H1 (cell line): Measurements from ENCODE around the gene ELMO1. TPM values are rescaled to one million over a fixed set of nuclear protein-coding genes. Genes with fewer than 3 reads are reported as not detected.

ENCODE experiments used
- CTCF ChIA-PET: fragments of 300-600 bp; sonication (Branson Sonifier 250); formaldehyde crosslinking; loops from one replicate; lab custom pipeline; 2021; ENCODE audit not compliant: partially characterized antibody; lab: Charles Lee
- POLR2A ChIA-PET: fragments of 300-600 bp; sonication (Branson Sonifier 250); formaldehyde crosslinking; loops from one replicate; lab custom pipeline; 2021; ENCODE audit warnings: inconsistent platforms; ENCODE audit not compliant: partially characterized antibody; lab: Charles Lee
- DNase-seq, 2 experiments: peaks; one replicate each; pipeline versions ENCODE4 v3.0.0 to v3.0.0-alpha.2; 2010 to 2022; ENCODE audit warnings: low spot score in 2 of 2, low read depth in 1 of 2, mixed read lengths in 1 of 2
- FAIRE-seq: peaks from 2 replicates; lab custom pipeline; 2011; peaks lifted over from hg19 to GRCh38; lab: Jason Lieb, UNC
- H2AFZ ChIP-seq: 2 replicates; pipeline ENCODE4 v1.8.1; 2012; ENCODE audit warnings: low read length, inconsistent platforms
- H2AK5ac ChIP-seq: 2 replicates; pipeline ENCODE4 v1.6.1; 2013; ENCODE audit warnings: low read depth, low read length
- H2BK120ac ChIP-seq: replicated peaks from 2 replicates; pipeline ENCODE3; 2013; ENCODE audit warnings: low read depth, low read length, inconsistent platforms
- H2BK12ac ChIP-seq: 2 replicates; pipeline ENCODE4 v1.6.1; 2013; ENCODE audit warnings: low read depth, low read length
- H2BK15ac ChIP-seq: 2 replicates; pipeline ENCODE4 v1.6.1; 2013; ENCODE audit warnings: low read length
- H2BK20ac ChIP-seq: 2 replicates; pipeline ENCODE4 v1.6.1; 2013; ENCODE audit warnings: low read length
- H2BK5ac ChIP-seq: 2 replicates; pipeline ENCODE4 v1.6.1; 2013; ENCODE audit warnings: low read depth, low read length
- H3K14ac ChIP-seq: 2 replicates; pipeline ENCODE4 v1.6.1; 2013; ENCODE audit warnings: inconsistent platforms; ENCODE audit not compliant: insufficient read length
- H3K18ac ChIP-seq: 2 replicates; pipeline ENCODE4 v1.6.1; 2013; ENCODE audit warnings: low read length; ENCODE audit errors: extremely low read depth
- H3K23ac ChIP-seq: 2 replicates; pipeline ENCODE4 v1.6.1; 2013; ENCODE audit warnings: inconsistent platforms; ENCODE audit not compliant: insufficient read length
- H3K23me2 ChIP-seq: 2 replicates; pipeline ENCODE4 v1.6.1; 2013; ENCODE audit warnings: low read depth, low read length
- H3K27ac ChIP-seq: 2 replicates; pipeline ENCODE4 v1.6.1; 2011; ENCODE audit warnings: low read depth, low read length, inconsistent platforms
- H3K27me3 ChIP-seq, 4 experiments: replicated peaks in 1 of 4; 1 replicate in 1 of 4; 2 replicates in 3 of 4; pipeline versions ENCODE4 v1.6.1 to v1.8.1; 2011 to 2013; ENCODE audit warnings: low read length in 3 of 4, mild to moderate bottlenecking in 3 of 4, inconsistent platforms in 2 of 4, mixed read lengths in 2 of 4, moderate library complexity in 1 of 4; ENCODE audit not compliant: control insufficient read depth in 3 of 4, insufficient read depth in 3 of 4; ENCODE audit errors: extremely low read depth in 1 of 4
- H3K36me3 ChIP-seq, 4 experiments: 2 replicates each; pipeline versions ENCODE4 v1.6.1 to v1.8.1; 2011 to 2013; ENCODE audit warnings: mild to moderate bottlenecking in 4 of 4, low read length in 3 of 4, moderate library complexity in 2 of 4, control low read depth in 1 of 4, inconsistent platforms in 1 of 4; ENCODE audit not compliant: insufficient read depth in 4 of 4, control insufficient read depth in 2 of 4
- H3K4ac ChIP-seq: replicated peaks from 2 replicates; pipeline ENCODE3; 2013; ENCODE audit warnings: low read length, low read depth, mixed read lengths, inconsistent platforms; ENCODE audit not compliant: insufficient read length
- H3K4me1 ChIP-seq, 4 experiments: replicated peaks in 1 of 4; 1 replicate in 1 of 4; 2 replicates in 3 of 4; pipeline versions ENCODE4 v1.6.1 to v1.8.1; 2011 to 2013; ENCODE audit warnings: low read length in 3 of 4, inconsistent platforms in 2 of 4, mixed read lengths in 1 of 4; ENCODE audit not compliant: insufficient read depth in 4 of 4, control insufficient read depth in 3 of 4
- H3K4me2 ChIP-seq, 2 experiments: 2 replicates each; pipeline versions ENCODE4 v1.6.1 to v1.8.1; 2011 to 2013; ENCODE audit warnings: low read depth in 2 of 2, low read length in 2 of 2, control low read depth in 1 of 2, inconsistent platforms in 1 of 2, mild to moderate bottlenecking in 1 of 2; ENCODE audit not compliant: insufficient read depth in 1 of 2
- H3K4me3 ChIP-seq, 4 experiments: fragments of 200-600, 300-600 bp in 1 of 4; sonication (generic), shearing (Covaris generic), sonication (Bioruptor Twin) in 1 of 4; 2 replicates each; pipeline versions ENCODE4 v1.5.1 to v1.8.1; 2011 to 2016; ENCODE audit warnings: low read length in 4 of 4, low read depth in 3 of 4, control low read depth in 2 of 4, inconsistent platforms in 2 of 4, mild to moderate bottlenecking in 2 of 4, mixed read lengths in 1 of 4, moderate library complexity in 1 of 4; ENCODE audit not compliant: insufficient read depth in 2 of 4; ENCODE audit errors: extremely low read depth in 1 of 4
- H3K56ac ChIP-seq: replicated peaks from 2 replicates; pipeline ENCODE3; 2013; ENCODE audit warnings: low read depth, mild to moderate bottlenecking, mixed read lengths, low read length, inconsistent platforms; ENCODE audit not compliant: insufficient read length
- H3K79me1 ChIP-seq: 2 replicates; pipeline ENCODE4 v1.6.1; 2013; ENCODE audit warnings: low read depth, low read length, control low read depth
- H3K79me2 ChIP-seq, 2 experiments: 2 replicates each; pipeline versions ENCODE4 v1.6.1 to v1.8.1; 2012 to 2013; ENCODE audit warnings: low read length in 2 of 2, mild to moderate bottlenecking in 2 of 2, inconsistent platforms in 1 of 2; ENCODE audit not compliant: insufficient read depth in 2 of 2, control insufficient read depth in 1 of 2
- H3K9ac ChIP-seq, 4 experiments: replicated peaks in 1 of 4; 1 replicate in 1 of 4; 2 replicates in 3 of 4; pipeline versions ENCODE4 v1.6.1 to v1.8.1; 2011 to 2013; ENCODE audit warnings: low read depth in 3 of 4, low read length in 3 of 4, control low read depth in 2 of 4, mild to moderate bottlenecking in 2 of 4, moderate library complexity in 2 of 4, inconsistent platforms in 1 of 4; ENCODE audit errors: extremely low read depth in 1 of 4
- H3K9me3 ChIP-seq, 2 experiments: 2 replicates each; pipeline versions ENCODE4 v1.6.1 to v1.8.1; 2012 to 2013; ENCODE audit warnings: mild to moderate bottlenecking in 2 of 2, moderate library complexity in 2 of 2, control low read depth in 1 of 2, inconsistent platforms in 1 of 2, low read depth in 1 of 2, low read length in 1 of 2, mixed read lengths in 1 of 2; ENCODE audit not compliant: insufficient read depth in 2 of 2
- H4K20me1 ChIP-seq, 2 experiments: replicated peaks in 1 of 2; 2 replicates each; pipeline versions ENCODE3 to v1.8.1; 2011 to 2013; ENCODE audit warnings: inconsistent platforms in 2 of 2, low read length in 2 of 2, mild to moderate bottlenecking in 1 of 2; ENCODE audit not compliant: insufficient read depth in 2 of 2, control insufficient read depth in 1 of 2
- H4K5ac ChIP-seq: 2 replicates; pipeline ENCODE4 v1.6.1; 2013; ENCODE audit warnings: low read length, low read depth, mixed read lengths, inconsistent platforms; ENCODE audit not compliant: insufficient read length
- H4K8ac ChIP-seq: 2 replicates; pipeline ENCODE4 v1.8.0; 2013; ENCODE audit warnings: mild to moderate bottlenecking, moderate library complexity, low read length, inconsistent platforms; ENCODE audit not compliant: insufficient read depth; ENCODE audit errors: extremely low read depth
- H4K91ac ChIP-seq: replicated peaks from 2 replicates; pipeline ENCODE3; 2013; ENCODE audit warnings: low read length, mixed read lengths, inconsistent platforms; ENCODE audit not compliant: insufficient read length
- BRCA1 ChIP-seq: IDR thresholded peaks from 2 replicates; pipeline ENCODE4 v1.6.1; 2012; ENCODE audit warnings: low read depth, low read length, improper control_type of control experiment
- CBX5 ChIP-seq: fragments of 300-800, 300-1000 bp; sonication (generic); IDR thresholded peaks from 2 replicates; pipeline ENCODE4 v1.7.1; 2016; ENCODE audit warnings: antibody characterized with exemption, low read length, low read depth
- CEBPB ChIP-seq: IDR thresholded peaks from 2 replicates; pipeline ENCODE4 v1.6.1; 2012; ENCODE audit warnings: low read depth, low read length
- CHD1 ChIP-seq: IDR thresholded peaks from 2 replicates; pipeline ENCODE4 v1.6.1; 2012; ENCODE audit warnings: low read depth, low read length, improper control_type of control experiment
- EZH2 ChIP-seq: fragments of 200-600 bp; sonication (generic); IDR thresholded peaks from 2 replicates; pipeline ENCODE4 v1.7.1; 2012; ENCODE audit warnings: low read depth, mild to moderate bottlenecking, moderate library complexity, low read length, inconsistent platforms; ENCODE audit not compliant: severe bottlenecking
- FOSL1 ChIP-seq: IDR thresholded peaks from 2 replicates; pipeline ENCODE4 v1.6.1; 2011; ENCODE audit warnings: mild to moderate bottlenecking, low read depth, low read length, moderate library complexity; ENCODE audit not compliant: insufficient read depth
- HDAC6 ChIP-seq: IDR thresholded peaks from one replicate; pipeline ENCODE4 v1.7.1; 2012; ENCODE audit warnings: low read depth, mild to moderate bottlenecking, inconsistent platforms, low read length, moderate library complexity
- JUN ChIP-seq: IDR thresholded peaks from 2 replicates; pipeline ENCODE4 v1.6.1; 2011; ENCODE audit warnings: low read depth, mild to moderate bottlenecking, improper control_type of control experiment, low read length
- KDM5A ChIP-seq: fragments of 200-600 bp; IDR thresholded peaks from 2 replicates; pipeline ENCODE4 v1.7.1; 2012; ENCODE audit warnings: mild to moderate bottlenecking, low read length, inconsistent platforms, mixed read lengths
- MAX ChIP-seq: IDR thresholded peaks from 2 replicates; pipeline ENCODE4 v1.6.1; 2012; ENCODE audit warnings: inconsistent platforms
- RFX5 ChIP-seq: IDR thresholded peaks from 2 replicates; pipeline ENCODE4 v1.6.1; 2011; ENCODE audit warnings: low read depth, low read length, improper control_type of control experiment, borderline replicate concordance
- RNF2 ChIP-seq: fragments of 200-900, 300-1000 bp; sonication (generic); IDR thresholded peaks from 2 replicates; pipeline ENCODE4 v1.7.1; 2016; ENCODE audit warnings: borderline replicate concordance, low read depth, mild to moderate bottlenecking, antibody characterized with exemption, low read length; ENCODE audit not compliant: poor library complexity, severe bottlenecking; ENCODE audit errors: missing control alignments
- SRF ChIP-seq: IDR thresholded peaks from 2 replicates; pipeline ENCODE4 v1.6.1; 2011; ENCODE audit warnings: mild to moderate bottlenecking, low read depth, low read length, moderate library complexity
- USF2 ChIP-seq: IDR thresholded peaks from 2 replicates; pipeline ENCODE4 v1.6.1; 2011; ENCODE audit warnings: low read length, improper control_type of control experiment
- WGBS, 2 experiments: shearing (Covaris generic) in 1 of 2; methylation state at CpG; one replicate each; pipeline versions ENCODE4 v1.1.6 to v1.1.7; 2013 to 2015; ENCODE audit warnings: low lambda C conversion rate in 2 of 2, mixed read lengths in 2 of 2, inconsistent platforms in 1 of 2, low coverage in 1 of 2, missing lambda C conversion rate in 1 of 2; ENCODE audit not compliant: insufficient replicate concordance in 2 of 2, insufficient coverage in 1 of 2, insufficient read length in 1 of 2; ENCODE audit errors: extremely low coverage in 1 of 2, missing lambda C conversion rate in 1 of 2; 5-methylcytosine and 5-hydroxymethylcytosine counted together
- polyA plus RNA-seq, 7 experiments: library from polyadenylated mRNA; depleted of rRNA in 3 of 7; stranded (reverse) in 5 of 7; unstranded in 2 of 7; fragments of >200 nt in 5 of 7; fragments of 200-250 nt in 2 of 7; gene quantifications; 1 replicate in 5 of 7; 2 replicates in 1 of 7; 4 replicates in 1 of 7; pipeline versions ENCODE4 v1.2.1 to v1.2.3, GENCODE V29; 2011 to 2013; ENCODE audit warnings: missing spikeins in 2 of 7, mixed read lengths in 2 of 7
- total RNA-seq: library from RNA; stranded (reverse); fragmentation: NEBNext Ultra II Directional; extraction: Animal tissue kit (Norgen Biotek cat#: 25700); gene quantifications from 2 replicates; pipeline ENCODE4 v1.2.1, GENCODE V29; 2021

The ELMO1 gene
- total and polyA plus RNA-seq, 2 of the 8 experiments (the other 6 are each of a cell fraction or from before 2014, with no cell fraction given): 18.4 to 21.0 TPM

DNA sequence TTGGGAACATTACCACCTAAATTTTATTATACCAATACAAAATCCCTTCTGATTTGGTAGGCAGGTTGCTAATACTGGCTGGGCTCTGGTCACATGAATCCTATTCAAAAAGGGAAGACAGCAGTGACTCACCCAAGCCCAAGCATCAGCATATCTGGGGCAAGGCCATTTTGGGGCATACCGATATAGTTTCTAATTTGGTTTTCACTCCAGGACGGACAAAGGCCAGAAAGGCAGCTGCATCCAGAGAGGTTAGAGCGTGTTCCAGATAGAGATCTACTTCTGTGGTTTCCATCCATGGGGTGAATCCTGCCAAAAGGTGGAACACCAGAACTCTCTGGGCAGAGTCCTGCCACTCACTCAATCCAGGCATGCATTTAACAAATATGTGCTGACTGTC is 335.8 kb downstream of the ELMO1 start:
- peaks cover 0 to 8% (median 2%) of the 10 kb centered on the region in 4 experiments; a peak in 3 of 7 replicates for H3K4me1 ChIP-seq
- no peak for DNase-seq
- FAIRE-seq: no peak
- ChIA-PET CTCF (no interaction called here), POLR2A (no interaction called here)
- no peak overlapping the region for H3K18ac ChIP-seq
- no peaks in the 10 kb centered on the region for H4K20me1 ChIP-seq
- H2BK20ac ChIP-seq: no peak overlapping the region
- H3K56ac ChIP-seq: no peak overlapping the region
- no peak overlapping the region for H3K4me3 ChIP-seq
- H3K27me3 ChIP-seq: no peaks in the 10 kb centered on the region
- H4K8ac ChIP-seq: no peak overlapping the region
- no peaks in the 10 kb centered on the region for H3K9me3 ChIP-seq
- no peaks in the 10 kb centered on the region for H3K79me1 ChIP-seq
- no peaks in the 10 kb centered on the region for H3K23me2 ChIP-seq
- no peak overlapping the region for H3K4me2 ChIP-seq
- H2BK5ac ChIP-seq: no peak overlapping the region
- H3K14ac ChIP-seq: no peak overlapping the region
- 95% methylated on average over 3 of the region's 3 CpGs; no CpG with 5 or more reads in 1 of the 2 experiments for WGBS, 2 experiments
- H4K91ac ChIP-seq: no peak overlapping the region
- H3K79me2 ChIP-seq: no peaks in the 10 kb centered on the region
- no peak overlapping the region for H2BK120ac ChIP-seq
- H3K4ac ChIP-seq: no peak overlapping the region
- H3K27ac ChIP-seq: no peak overlapping the region
- no peak overlapping the region for H4K5ac ChIP-seq
- H2AK5ac ChIP-seq: no peak overlapping the region
- H3K9ac ChIP-seq: no peak overlapping the region
- no peak overlapping the region for H3K23ac ChIP-seq
- no peaks in the 10 kb centered on the region for H3K36me3 ChIP-seq
- H2BK15ac ChIP-seq: no peak overlapping the region
- no peak overlapping the region for H2BK12ac ChIP-seq
- no peak overlapping the region for H2AFZ ChIP-seq
- TF ChIP-seq SRF (no peak), JUN (no peak), CBX5 (no peak), FOSL1 (no peak), CEBPB (no peak), KDM5A (no peak), MAX (no peak), RFX5 (no peak), EZH2 (no peak), USF2 (no peak), BRCA1 (no peak), HDAC6 (no peak), RNF2 (no peak), CHD1 (no peak)
